Measurements from ENCODE around the gene CMTM7.

DNA sequence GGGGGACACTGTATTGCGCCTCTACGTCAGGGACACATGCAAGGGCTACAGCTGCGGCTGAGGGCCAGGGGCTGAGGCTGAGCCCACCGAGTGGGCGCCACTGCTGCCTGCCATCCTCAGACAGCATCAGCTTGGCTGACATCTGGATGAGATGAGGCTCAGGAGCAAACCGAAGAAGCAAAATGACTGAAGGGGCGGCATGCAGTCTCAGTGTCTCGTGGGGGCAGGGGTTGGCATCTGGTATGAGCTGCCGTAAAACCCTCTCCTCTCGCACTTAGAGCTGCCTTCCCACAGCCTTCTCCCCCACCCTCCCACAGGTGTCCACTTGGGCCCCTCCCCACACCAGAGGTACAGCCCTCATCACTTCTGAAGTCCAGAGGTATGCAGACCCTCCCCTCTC is 24.2 kb upstream of the CMTM7 start:
- TF ChIP-seq, protein P1, sequence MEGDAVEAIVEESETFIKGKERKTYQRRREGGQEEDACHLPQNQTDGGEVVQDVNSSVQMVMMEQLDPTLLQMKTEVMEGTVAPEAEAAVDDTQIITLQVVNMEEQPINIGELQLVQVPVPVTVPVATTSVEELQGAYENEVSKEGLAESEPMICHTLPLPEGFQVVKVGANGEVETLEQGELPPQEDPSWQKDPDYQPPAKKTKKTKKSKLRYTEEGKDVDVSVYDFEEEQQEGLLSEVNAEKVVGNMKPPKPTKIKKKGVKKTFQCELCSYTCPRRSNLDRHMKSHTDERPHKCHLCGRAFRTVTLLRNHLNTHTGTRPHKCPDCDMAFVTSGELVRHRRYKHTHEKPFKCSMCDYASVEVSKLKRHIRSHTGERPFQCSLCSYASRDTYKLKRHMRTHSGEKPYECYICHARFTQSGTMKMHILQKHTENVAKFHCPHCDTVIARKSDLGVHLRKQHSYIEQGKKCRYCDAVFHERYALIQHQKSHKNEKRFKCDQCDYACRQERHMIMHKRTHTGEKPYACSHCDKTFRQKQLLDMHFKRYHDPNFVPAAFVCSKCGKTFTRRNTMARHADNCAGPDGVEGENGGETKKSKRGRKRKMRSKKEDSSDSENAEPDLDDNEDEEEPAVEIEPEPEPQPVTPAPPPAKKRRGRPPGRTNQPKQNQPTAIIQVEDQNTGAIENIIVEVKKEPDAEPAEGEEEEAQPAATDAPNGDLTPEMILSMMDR (IDR thresholded peaks at IDR 0.05; ENCODE audit: low read depth, low read length, poor library complexity, severe bottlenecking), result no peak
- no peak for TF ChIP-seq EZH2phosphoT487 (IDR thresholded peaks at IDR 0.05; ENCODE audit: borderline replicate concordance, low read length)

Measured in DOHH2 (cell line).